Measurements from ENCODE around the gene HAUS1.
"Not testable (repeated sequence)": the region's sequence is repeated elsewhere in the genome, so short reads cannot be mapped to it uniquely, and the experiment has no call there.

HAUS1 gene

GRCh38 chr18:46095532-46095931 is 8.7 kb upstream of the HAUS1 start:
- no peak for DNase-seq

- no peak for DNase-seq
Measured at GRCh38 chr18:46096651-46097300, 7.4 kb upstream of the HAUS1 start.

- DNase-seq: peak; percentile 17
Measured at GRCh38 chr18:46097431-46097800, 6.8 kb upstream of the HAUS1 start.

GRCh38 chr18:46097801-46098615 is 6.2 kb upstream of the HAUS1 start, which contains the start of gene ATP5F1A:
TSS of gene ATP5F1A (minus strand) at chr18:46098296. CDS start at chr18:46098231, 65 bp downstream.
- peak; percentile 83 for DNase-seq

- DNase-seq: no peak
Measured at GRCh38 chr18:46098616-46098933, 5.6 kb upstream of the HAUS1 start.

- DNase-seq: no peak
Measured at GRCh38 chr18:46099463-46099862, 4.7 kb upstream of the HAUS1 start.

GRCh38 chr18:46109386-46109785 is 5.2 kb downstream of the HAUS1 start:
- DNase-seq: no peak

GRCh38 chr18:46110406-46110805 is 6.2 kb downstream of the HAUS1 start:
- no peak for DNase-seq

GRCh38 chr18:46113751-46114150 is 9.6 kb downstream of the HAUS1 start:
- no peak for DNase-seq

GRCh38 chr18:46126625-46127024 is 22.4 kb downstream of the HAUS1 start:
- not testable (repeated sequence) for DNase-seq

- no peak for DNase-seq
Measured at GRCh38 chr18:46130061-46130460, 25.9 kb downstream of the HAUS1 start.

GRCh38 chr18:46130549-46130948 is 26.4 kb downstream of the HAUS1 start:
- DNase-seq: not testable (repeated sequence)

GRCh38 chr18:46133534-46133933 is 29.3 kb downstream of the HAUS1 start:
- DNase-seq: no peak

- DNase-seq: no peak
Measured at GRCh38 chr18:46134920-46135675, 30.9 kb downstream of the HAUS1 start.

GRCh38 chr18:46140173-46140572 is 36.0 kb downstream of the HAUS1 start:
- no peak for DNase-seq

GRCh38 chr18:46141199-46141598 is 37.0 kb downstream of the HAUS1 start:
- no peak for DNase-seq

GRCh38 chr18:46148810-46149209 is 44.6 kb downstream of the HAUS1 start:
- DNase-seq: peak; percentile 49

- no peak for DNase-seq
Measured at GRCh38 chr18:46152436-46152807, 48.2 kb downstream of the HAUS1 start.

GRCh38 chr18:46152808-46153617 is 48.8 kb downstream of the HAUS1 start:
- no peak for DNase-seq

- peak; percentile 67 for DNase-seq
Measured at GRCh38 chr18:46155641-46156051, 51.5 kb downstream of the HAUS1 start.

GRCh38 chr18:46156124-46156745 is 52.0 kb downstream of the HAUS1 start:
- no peak for DNase-seq

GRCh38 chr18:46156843-46157242 is 52.7 kb downstream of the HAUS1 start:
- no peak for DNase-seq
